SK-N-MC (cell line): ENCODE results near the gene TTC9C.
"Not testable (repeated sequence)": the region's sequence is repeated elsewhere in the genome, so short reads cannot be mapped to it uniquely, and the experiment has no call there.

ENCODE experiments used
- DNase-seq: peaks from one replicate; pipeline ENCODE4 v3.0.0-alpha.2; 2011; ENCODE audit warnings: low read depth, low spot score
- H3K27ac ChIP-seq: fragments of 200-600 bp; sonication (generic); 2 replicates; pipeline ENCODE4 v1.5.1; 2016; ENCODE audit warnings: mixed run types
- H3K36me3 ChIP-seq: fragments of 200-600 bp; sonication (generic); 2 replicates; pipeline ENCODE4 v1.6.1; 2017; ENCODE audit warnings: antibody characterized with exemption, low read length, mixed read lengths; ENCODE audit not compliant: insufficient read depth
- H3K4me3 ChIP-seq: fragments of 200-600 bp; sonication (generic); 2 replicates; pipeline ENCODE4 v1.5.1; 2016
- H3K9ac ChIP-seq: fragments of 200-600 bp; sonication (generic); 2 replicates; pipeline ENCODE4 v1.8.0; 2017; ENCODE audit warnings: mixed run types, mixed read lengths; ENCODE audit not compliant: insufficient read length
- H3K9me3 ChIP-seq: fragments of 200-600 bp; sonication (generic); 2 replicates; pipeline ENCODE4 v1.6.1; 2017; ENCODE audit warnings: low read depth, mild to moderate bottlenecking, antibody characterized with exemption, low read length, moderate library complexity, mixed read lengths
- EZH2 ChIP-seq: fragments of 200-600 bp; sonication (generic); IDR thresholded peaks from one replicate; pipeline ENCODE4 v1.6.1; 2017; ENCODE audit warnings: antibody characterized with exemption
- FOXP2 ChIP-seq: optimal IDR thresholded peaks from 2 replicates; pipeline ENCODE3; 2011; ENCODE audit warnings: mild to moderate bottlenecking, moderate library complexity; ENCODE audit not compliant: insufficient read depth; ENCODE audit errors: extremely low read length, control extremely low read depth
- POLR2AphosphoS5 ChIP-seq: IDR thresholded peaks from 2 replicates; pipeline ENCODE4 v1.6.1; 2012; ENCODE audit warnings: mild to moderate bottlenecking, low read depth, low read length, borderline replicate concordance

Gene TTC9C

DNA sequence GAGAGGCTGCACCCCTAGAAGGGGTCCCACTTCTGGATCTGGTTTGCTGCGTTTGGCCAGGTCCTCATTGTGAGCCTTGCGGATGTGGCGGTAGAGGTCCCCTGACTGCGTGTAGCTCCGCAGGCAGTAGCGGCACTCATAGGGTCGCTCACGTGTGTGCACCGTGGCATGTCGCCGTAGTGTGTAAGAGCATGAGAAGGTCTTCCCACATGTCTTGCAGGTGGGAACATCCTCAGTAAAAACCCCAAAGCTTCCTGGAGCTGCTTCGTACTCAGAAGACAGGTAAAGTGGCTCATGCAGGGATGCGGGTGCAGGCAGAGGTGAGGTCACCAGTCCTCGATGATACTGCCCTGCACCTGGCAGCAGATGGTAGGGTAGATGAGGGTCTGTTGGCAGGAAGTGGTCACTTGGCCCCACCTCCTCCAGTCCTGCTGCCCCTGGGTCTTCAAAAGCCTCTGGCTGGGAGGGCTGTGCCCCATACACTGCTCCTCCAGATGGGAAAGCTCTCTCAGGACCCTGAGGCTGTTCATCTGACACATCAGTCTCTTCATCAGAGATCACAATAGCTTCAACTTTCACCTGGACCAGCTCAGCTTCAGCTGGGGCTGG, 24.0 kb downstream of the TTC9C start:
- Histone ChIP-seq H3K4me3 (no peak overlapping the region), H3K36me3 (peaks cover 4% of the 10 kb centered on the region; the same call in 1 of the 2 replicates), H3K27ac (no peak overlapping the region), H3K9ac (no peak overlapping the region), H3K9me3 (no peaks in the 10 kb centered on the region)
- DNase-seq: no peak
- TF ChIP-seq POLR2AphosphoS5: no peak
- no peak for TF ChIP-seq FOXP2
- no peak for TF ChIP-seq EZH2

DNA sequence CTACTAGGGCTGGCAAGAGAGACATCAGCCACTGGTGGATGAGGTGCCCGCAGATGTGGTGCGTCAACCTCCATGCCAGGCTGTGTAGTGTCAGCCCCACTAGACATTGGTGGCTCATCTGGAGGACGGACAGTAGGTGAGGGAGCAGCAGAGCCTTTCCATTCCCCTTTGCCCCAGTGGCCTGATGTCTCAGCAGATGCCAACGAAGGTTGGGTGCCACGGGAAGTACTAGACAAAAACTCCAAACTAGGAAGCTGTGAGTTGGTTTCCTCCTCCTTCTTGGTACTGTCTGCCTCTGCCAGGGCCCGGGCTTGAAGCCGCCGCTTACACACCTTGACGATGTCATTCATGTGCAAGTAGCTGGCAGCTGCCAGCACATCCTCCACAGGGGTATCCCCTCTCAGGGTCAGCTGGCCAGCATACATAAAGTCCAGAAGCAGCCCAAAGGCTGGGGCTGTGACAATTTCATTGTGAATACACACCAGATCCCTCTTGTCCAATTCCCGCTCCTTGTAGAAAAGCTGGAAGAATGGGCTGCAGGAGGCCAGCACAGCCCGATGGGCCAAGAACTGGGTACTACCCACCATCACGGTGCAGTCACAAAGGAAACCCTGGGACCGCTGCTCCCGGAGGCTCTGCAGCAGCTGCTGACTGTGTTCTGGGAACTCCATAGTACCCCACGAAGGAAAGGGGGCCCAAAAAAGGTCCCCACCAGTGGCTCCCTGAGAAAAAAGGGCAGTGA, 24.9 kb downstream of the TTC9C start:
- DNase-seq: no peak
- Histone ChIP-seq H3K4me3 (peak overlapping the region; percentile 100), H3K36me3 (peaks cover 4% of the 10 kb centered on the region; the same call in 1 of the 2 replicates), H3K9me3 (no peaks in the 10 kb centered on the region), H3K27ac (peak overlapping the region; percentile 96), H3K9ac (peak overlapping the region; percentile 91)
- TF ChIP-seq FOXP2: no peak
- no peak for TF ChIP-seq EZH2
- TF ChIP-seq POLR2AphosphoS5: no peak

DNA sequence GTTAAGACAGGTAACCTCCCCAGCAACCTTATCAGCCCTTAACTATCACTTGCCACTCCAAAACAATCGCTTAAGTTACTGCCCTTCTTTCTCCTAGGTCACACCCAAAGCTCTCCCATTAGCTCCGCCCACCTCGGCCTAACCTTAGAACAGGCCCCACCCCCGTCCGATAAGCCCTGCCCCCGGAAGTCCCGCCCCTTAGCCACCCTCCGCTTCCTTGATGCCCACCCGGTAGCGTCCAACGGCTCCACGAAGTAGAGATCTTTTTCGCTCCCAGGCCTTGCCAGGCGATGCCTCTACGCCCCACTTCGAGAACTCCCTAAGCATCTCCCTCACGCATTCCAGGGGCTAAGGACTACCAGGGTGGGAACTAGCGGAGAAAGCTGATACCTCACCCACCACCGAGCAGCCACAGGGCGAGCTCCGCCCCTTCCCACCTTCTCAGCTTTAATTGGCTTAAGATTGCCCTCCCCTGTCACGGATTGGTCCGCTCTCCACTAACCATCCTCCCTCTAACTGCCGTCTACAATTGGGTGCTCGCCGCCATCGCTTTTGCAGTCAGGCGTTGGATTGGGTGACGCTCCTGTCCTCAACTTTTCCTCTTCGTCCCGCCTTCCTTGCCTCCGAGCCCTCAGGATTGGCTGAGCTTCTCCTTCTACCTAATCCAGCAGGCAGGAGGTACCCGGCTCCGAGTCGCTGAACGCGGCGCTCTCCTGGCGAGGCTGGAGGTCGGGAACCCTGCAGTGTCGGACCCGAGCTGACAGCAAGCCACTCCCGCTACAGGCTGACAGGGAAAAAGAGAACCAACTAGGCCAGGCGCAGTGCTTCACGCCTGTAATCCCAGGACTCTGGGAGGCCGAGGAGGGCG, 25.7 kb downstream of the TTC9C start, which contains the start of gene ZBTB3:
TSS of gene ZBTB3 (minus strand) at position 425 of the 868 bp plus-strand sequence. CDS start 496 bp downstream, outside the sequence.
- peak; percentile 97 for DNase-seq
- H3K36me3 ChIP-seq: peaks cover 4% of the 10 kb centered on the region; the same call in 1 of the 2 replicates
- H3K9ac ChIP-seq: peak within 1 kb of the TSS; percentile 91
- no peaks in the 10 kb centered on the region for H3K9me3 ChIP-seq
- peak; percentile 84 for TF ChIP-seq POLR2AphosphoS5
- TF ChIP-seq EZH2: no peak
- TF ChIP-seq FOXP2: peak; percentile 29
- H3K27ac ChIP-seq: peak within 1 kb of the TSS; percentile 96
- peak within 1 kb of the TSS; percentile 100 for H3K4me3 ChIP-seq

DNA sequence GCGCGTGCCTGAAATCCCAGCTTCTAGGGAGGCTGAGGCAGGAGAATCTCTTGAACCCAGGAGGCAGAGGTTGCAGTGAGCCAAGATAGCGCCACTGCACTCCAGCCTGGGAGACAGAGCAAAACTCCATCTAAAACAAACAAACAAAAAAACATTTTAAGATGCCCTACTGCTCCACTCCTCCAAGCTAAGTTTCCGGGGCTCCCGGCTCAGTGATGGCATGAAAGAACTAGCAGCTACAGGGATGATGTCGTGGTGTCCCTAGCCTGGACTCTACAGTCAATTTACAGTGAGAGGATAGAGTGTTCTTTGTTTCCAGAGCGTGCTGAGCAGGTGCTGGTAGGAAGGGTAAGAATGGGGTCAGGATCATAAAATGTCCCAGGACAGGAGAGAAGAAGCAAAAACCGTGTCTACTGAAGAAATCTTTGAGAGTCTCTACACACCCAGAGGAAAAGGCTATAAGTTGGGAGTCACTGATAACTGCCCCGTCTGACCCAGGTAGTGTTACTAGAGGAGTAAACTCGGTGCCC, 26.9 kb downstream of the TTC9C start:
- TF ChIP-seq POLR2AphosphoS5 (no peak), EZH2 (no peak), FOXP2 (no peak)
- H3K36me3 ChIP-seq: peaks cover 4% of the 10 kb centered on the region; the same call in 1 of the 2 replicates
- H3K9me3 ChIP-seq: no peaks in the 10 kb centered on the region
- H3K4me3 ChIP-seq: no peak overlapping the region
- DNase-seq: no peak
- H3K9ac ChIP-seq: no peak overlapping the region
- no peak overlapping the region for H3K27ac ChIP-seq

DNA sequence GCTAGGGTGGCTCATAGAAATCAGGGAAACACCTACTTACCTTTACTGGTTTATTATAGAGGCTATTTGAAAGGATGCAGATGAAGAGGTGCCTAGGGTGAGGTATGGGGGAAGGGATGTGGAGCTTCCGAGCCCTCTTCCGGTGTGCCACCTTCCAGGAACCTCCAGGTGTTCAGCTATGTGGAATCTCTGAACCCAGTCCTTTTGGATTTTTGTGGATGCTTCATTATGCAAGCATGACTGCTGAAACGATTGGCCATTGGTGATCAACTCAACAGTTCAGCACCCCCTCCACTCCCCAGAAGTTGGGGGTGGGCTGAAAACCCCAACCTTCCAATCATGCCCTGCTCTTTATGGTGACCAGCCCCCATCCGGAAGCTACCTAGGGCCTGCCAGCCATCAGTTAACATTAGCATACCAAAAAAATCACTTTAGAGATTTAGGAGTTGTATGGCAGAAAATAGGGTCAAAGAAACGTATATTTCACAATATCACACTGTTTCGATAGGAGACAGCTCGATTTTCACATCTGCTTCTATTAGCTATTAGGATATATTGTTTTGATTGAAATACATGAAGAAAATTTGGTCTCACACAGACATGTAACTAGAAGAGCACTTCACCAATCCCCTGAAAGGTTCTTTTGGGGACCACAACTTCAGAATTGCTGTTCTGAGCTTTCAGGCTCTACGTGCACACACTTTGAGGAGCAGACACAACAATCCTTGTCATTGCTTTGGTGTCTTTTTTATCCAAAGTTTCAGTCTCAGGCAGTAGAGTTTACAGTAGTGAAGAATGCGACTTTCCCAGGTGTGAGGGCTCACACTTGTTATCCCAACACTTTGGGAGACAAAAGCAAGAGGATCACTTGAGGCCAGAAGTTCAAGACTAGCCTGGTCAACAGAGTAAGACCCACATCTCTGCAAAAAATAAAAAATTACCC, 29.8 kb downstream of the TTC9C start:
- DNase-seq: no peak
- H3K9ac ChIP-seq: no peak overlapping the region
- no peak overlapping the region for H3K4me3 ChIP-seq
- no peaks in the 10 kb centered on the region for H3K9me3 ChIP-seq
- H3K27ac ChIP-seq: no peak overlapping the region
- TF ChIP-seq POLR2AphosphoS5 (no peak), FOXP2 (no peak), EZH2 (no peak)
- peaks cover 5% of the 10 kb centered on the region; the same call in 1 of the 2 replicates for H3K36me3 ChIP-seq

DNA sequence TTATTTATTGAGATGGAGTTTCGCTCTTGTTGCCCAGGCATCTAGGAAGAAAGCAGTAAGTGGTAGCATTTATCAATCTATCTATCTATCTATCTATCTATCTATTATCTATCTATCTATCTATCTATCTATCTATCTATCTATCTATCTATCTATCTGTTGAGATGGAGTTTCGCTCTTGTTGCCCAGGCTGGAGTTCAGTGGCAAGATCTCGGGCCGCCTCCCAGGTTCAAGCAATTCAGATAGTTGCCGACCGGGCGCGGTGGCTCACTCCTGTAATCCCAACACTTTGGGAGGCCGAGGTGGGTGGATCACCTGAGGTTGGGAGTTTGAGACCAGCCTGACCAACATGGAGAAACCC, 32.6 kb downstream of the TTC9C start:
- H3K9ac ChIP-seq, H3K27ac ChIP-seq, DNase-seq, H3K36me3 ChIP-seq, H3K9me3 ChIP-seq: not testable (repeated sequence)
- H3K4me3 ChIP-seq: peak overlapping the region; percentile 99

DNA sequence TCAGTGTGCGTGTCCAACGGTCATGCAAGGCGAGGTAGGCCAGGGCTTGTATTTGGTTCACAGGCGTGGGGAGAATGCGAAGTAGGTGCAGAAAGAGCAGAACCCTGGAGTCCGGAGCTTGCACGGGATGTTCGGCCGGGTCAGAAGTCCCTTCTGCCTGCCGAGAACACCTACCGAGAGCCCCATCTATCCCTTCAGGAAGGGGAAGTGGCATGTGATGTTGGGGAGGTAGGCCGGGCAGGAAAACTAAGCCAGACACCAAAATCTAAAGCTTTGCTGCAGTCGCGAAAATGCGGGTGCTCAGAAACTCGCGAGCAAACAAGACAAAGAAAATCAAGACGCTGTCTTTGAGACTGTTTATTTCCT, 42.5 kb downstream of the TTC9C start:
- H3K9me3 ChIP-seq: no peaks in the 10 kb centered on the region
- H3K36me3 ChIP-seq: peaks cover 26% of the 10 kb centered on the region; the same call in 1 of the 2 replicates
- H3K4me3 ChIP-seq: peak overlapping the region; percentile 93
- H3K27ac ChIP-seq: peak overlapping the region; percentile 87
- no peak for DNase-seq
- TF ChIP-seq FOXP2: no peak
- no peak for TF ChIP-seq EZH2
- no peak for TF ChIP-seq POLR2AphosphoS5
- peak overlapping the region; percentile 82 for H3K9ac ChIP-seq
